ENCODE results near the gene FATE1.

DNA sequence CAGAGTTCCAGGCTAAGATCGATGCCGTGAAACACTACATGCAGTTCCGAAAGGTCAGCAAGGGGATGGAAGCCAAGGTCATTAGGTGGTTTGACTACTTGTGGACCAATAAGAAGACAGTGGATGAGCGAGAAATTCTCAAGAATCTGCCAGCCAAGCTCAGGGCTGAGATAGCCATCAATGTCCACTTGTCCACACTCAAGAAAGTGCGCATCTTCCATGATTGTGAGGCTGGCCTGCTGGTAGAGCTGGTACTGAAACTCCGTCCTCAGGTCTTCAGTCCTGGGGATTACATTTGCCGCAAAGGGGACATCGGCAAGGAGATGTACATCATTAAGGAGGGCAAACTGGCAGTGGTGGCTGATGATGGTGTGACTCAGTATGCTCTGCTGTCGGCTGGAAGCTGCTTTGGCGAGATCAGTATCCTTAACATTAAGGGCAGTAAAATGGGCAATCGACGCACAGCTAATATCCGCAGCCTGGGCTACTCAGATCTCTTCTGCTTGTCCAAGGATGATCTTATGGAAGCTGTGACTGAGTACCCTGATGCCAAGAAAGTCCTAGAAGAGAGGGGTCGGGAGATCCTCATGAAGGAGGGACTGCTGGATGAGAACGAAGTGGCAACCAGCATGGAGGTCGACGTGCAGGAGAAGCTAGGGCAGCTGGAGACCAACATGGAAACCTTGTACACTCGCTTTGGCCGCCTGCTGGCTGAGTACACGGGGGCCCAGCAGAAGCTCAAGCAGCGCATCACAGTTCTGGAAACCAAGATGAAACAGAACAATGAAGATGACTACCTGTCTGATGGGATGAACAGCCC, 28.0 kb downstream of the FATE1 start:
- TF ChIP-seq POLR2A (IDR thresholded peaks at IDR 0.05; ENCODE audit: insufficient read depth in 1 of 2, low read depth in 2 of 2, low read length in 2 of 2) (no peak), MAZ (IDR thresholded peaks at IDR 0.05; ENCODE audit: borderline replicate concordance, low read depth, low read length) (no peak), MAZ (CRISPR knock-in tag; IDR thresholded peaks at IDR 0.05; ENCODE audit: low read depth) (no peak)
